Stimulated activated naive CD8-positive, alpha-beta T cell treated with anti-CD3 and anti-CD28 coated beads, Interleukin-15, Interleukin-2, amounts not matched to agents 100 ng/mL and 50 ng/mL, for 24 hours (primary cell): Measurements from ENCODE around the gene BUD13.
A peak's percentile ranks its signal among the peaks of the same experiment; 100 is the strongest.
"Not testable (repeated sequence)": the region's sequence is repeated elsewhere in the genome, so short reads cannot be mapped to it uniquely, and the experiment has no call there.

Source experiments
- H3K27ac Mint-ChIP-seq: one replicate; pipeline ENCODE4 v1.8.0; 2021; ENCODE audit warnings: mild to moderate bottlenecking, mixed read lengths
- H3K27me3 Mint-ChIP-seq: one replicate; pipeline ENCODE4 v1.8.0; 2021; ENCODE audit warnings: mixed read lengths
- H3K36me3 Mint-ChIP-seq: one replicate; pipeline ENCODE4 v1.8.0; 2021; ENCODE audit warnings: low read depth, mixed read lengths
- H3K4me1 Mint-ChIP-seq: one replicate; pipeline ENCODE4 v1.8.0; 2021; ENCODE audit warnings: low read depth, mixed read lengths
- H3K4me3 Mint-ChIP-seq: one replicate; pipeline ENCODE4 v1.8.0; 2021; ENCODE audit warnings: mild to moderate bottlenecking, mixed read lengths
- H3K9me3 Mint-ChIP-seq: one replicate; pipeline ENCODE4 v1.8.0; 2021; ENCODE audit warnings: mixed read lengths

BUD13 gene

GRCh38 chr11:116787436-116787785, 14.6 kb upstream of the BUD13 start:
- H3K4me1 Mint-ChIP-seq: peaks cover 61% of the 10 kb centered on the region
- H3K4me3 Mint-ChIP-seq: peak overlapping the region; percentile 98
- H3K36me3 Mint-ChIP-seq: peaks cover 46% of the 10 kb centered on the region
- H3K27ac Mint-ChIP-seq: peak overlapping the region; percentile 86
- no peaks in the 10 kb centered on the region for H3K9me3 Mint-ChIP-seq
- no peaks in the 10 kb centered on the region for H3K27me3 Mint-ChIP-seq

GRCh38 chr11:116786966-116787365, 14.2 kb upstream of the BUD13 start:
- Mint-ChIP-seq H3K36me3 (peaks cover 51% of the 10 kb centered on the region), H3K4me3 (peak overlapping the region; percentile 98), H3K9me3 (no peaks in the 10 kb centered on the region), H3K27me3 (no peaks in the 10 kb centered on the region), H3K4me1 (peaks cover 61% of the 10 kb centered on the region), H3K27ac (peak overlapping the region; percentile 86)

- no peaks in the 10 kb centered on the region for H3K27me3 Mint-ChIP-seq
- H3K9me3 Mint-ChIP-seq: no peaks in the 10 kb centered on the region
- peak overlapping the region; percentile 98 for H3K4me3 Mint-ChIP-seq
- H3K4me1 Mint-ChIP-seq: peaks cover 65% of the 10 kb centered on the region
- H3K27ac Mint-ChIP-seq: peak overlapping the region; percentile 86
- peaks cover 57% of the 10 kb centered on the region for H3K36me3 Mint-ChIP-seq
Observed at GRCh38 chr11:116786326-116786725, 13.5 kb upstream of the BUD13 start.

- H3K27me3 Mint-ChIP-seq: no peaks in the 10 kb centered on the region
- H3K36me3 Mint-ChIP-seq: peaks cover 91% of the 10 kb centered on the region
- H3K4me3 Mint-ChIP-seq: peak overlapping the region; percentile 9
- H3K27ac Mint-ChIP-seq: peak overlapping the region; percentile 51
- H3K9me3 Mint-ChIP-seq: no peaks in the 10 kb centered on the region
- H3K4me1 Mint-ChIP-seq: peaks cover 80% of the 10 kb centered on the region
Observed at GRCh38 chr11:116782728-116783127, 9.9 kb upstream of the BUD13 start.

GRCh38 chr11:116778556-116778955, 5.8 kb upstream of the BUD13 start:
- Mint-ChIP-seq H3K27me3 (no peaks in the 10 kb centered on the region), H3K4me3 (no peak overlapping the region), H3K27ac (peak overlapping the region; percentile 42), H3K36me3 (peaks cover 77% of the 10 kb centered on the region), H3K9me3 (no peaks in the 10 kb centered on the region), H3K4me1 (peaks cover 79% of the 10 kb centered on the region)

- Mint-ChIP-seq H3K4me3 (peak overlapping the region; percentile 2), H3K36me3 (peaks cover 62% of the 10 kb centered on the region), H3K27ac (peak overlapping the region; percentile 80), H3K9me3 (no peaks in the 10 kb centered on the region), H3K27me3 (no peaks in the 10 kb centered on the region), H3K4me1 (peaks cover 72% of the 10 kb centered on the region)
Observed at GRCh38 chr11:116777056-116777455, 4.3 kb upstream of the BUD13 start.

- Mint-ChIP-seq H3K27me3 (no peaks in the 10 kb centered on the region), H3K4me3 (peak overlapping the region; percentile 2), H3K27ac (peak overlapping the region; percentile 80), H3K4me1 (peaks cover 74% of the 10 kb centered on the region), H3K9me3 (no peaks in the 10 kb centered on the region), H3K36me3 (peaks cover 57% of the 10 kb centered on the region)
Observed at GRCh38 chr11:116776522-116776984, 3.8 kb upstream of the BUD13 start.

GRCh38 chr11:116775975-116776374, 3.2 kb upstream of the BUD13 start:
- Mint-ChIP-seq H3K36me3 (peaks cover 55% of the 10 kb centered on the region), H3K9me3 (no peaks in the 10 kb centered on the region), H3K27ac (peak overlapping the region; percentile 80), H3K4me1 (peaks cover 74% of the 10 kb centered on the region), H3K4me3 (no peak overlapping the region), H3K27me3 (no peaks in the 10 kb centered on the region)

- Mint-ChIP-seq H3K36me3 (peaks cover 51% of the 10 kb centered on the region), H3K27me3 (no peaks in the 10 kb centered on the region), H3K9me3 (no peaks in the 10 kb centered on the region), H3K27ac (no peak overlapping the region), H3K4me3 (peak overlapping the region; percentile 3), H3K4me1 (peaks cover 76% of the 10 kb centered on the region)
Observed at GRCh38 chr11:116774661-116775060, 1.9 kb upstream of the BUD13 start.

- Mint-ChIP-seq H3K9me3 (no peaks in the 10 kb centered on the region), H3K4me3 (peak overlapping the region; percentile 93), H3K4me1 (peaks cover 68% of the 10 kb centered on the region), H3K27me3 (no peaks in the 10 kb centered on the region), H3K27ac (peak overlapping the region; percentile 95), H3K36me3 (peaks cover 48% of the 10 kb centered on the region)
Observed at GRCh38 chr11:116773203-116774097, 663 bp upstream of the BUD13 start.

- peaks cover 53% of the 10 kb centered on the region for H3K4me1 Mint-ChIP-seq
- H3K36me3 Mint-ChIP-seq: peaks cover 40% of the 10 kb centered on the region
- H3K4me3 Mint-ChIP-seq: peak overlapping the region; percentile 93
- H3K27me3 Mint-ChIP-seq: no peaks in the 10 kb centered on the region
- H3K9me3 Mint-ChIP-seq: no peaks in the 10 kb centered on the region
- peak overlapping the region; percentile 95 for H3K27ac Mint-ChIP-seq
Observed at GRCh38 chr11:116771935-116772334, 852 bp downstream of the BUD13 start.

GRCh38 chr11:116762132-116762531, 10.7 kb downstream of the BUD13 start:
- H3K36me3 Mint-ChIP-seq: peaks cover 61% of the 10 kb centered on the region
- no peaks in the 10 kb centered on the region for H3K4me1 Mint-ChIP-seq
- H3K9me3 Mint-ChIP-seq: no peaks in the 10 kb centered on the region
- H3K27me3 Mint-ChIP-seq: no peaks in the 10 kb centered on the region
- H3K27ac Mint-ChIP-seq: no peak overlapping the region
- no peak overlapping the region for H3K4me3 Mint-ChIP-seq

- peaks cover 67% of the 10 kb centered on the region for H3K36me3 Mint-ChIP-seq
- H3K27ac Mint-ChIP-seq, H3K4me1 Mint-ChIP-seq, H3K4me3 Mint-ChIP-seq, H3K9me3 Mint-ChIP-seq, H3K27me3 Mint-ChIP-seq: not testable (repeated sequence)
Observed at GRCh38 chr11:116756044-116756443, 16.7 kb downstream of the BUD13 start.

- no peaks in the 10 kb centered on the region for H3K27me3 Mint-ChIP-seq
- no peaks in the 10 kb centered on the region for H3K9me3 Mint-ChIP-seq
- no peak overlapping the region for H3K27ac Mint-ChIP-seq
- H3K4me3 Mint-ChIP-seq: no peak overlapping the region
- H3K4me1 Mint-ChIP-seq: no peaks in the 10 kb centered on the region
- H3K36me3 Mint-ChIP-seq: peaks cover 53% of the 10 kb centered on the region
Observed at GRCh38 chr11:116750070-116750718, 22.6 kb downstream of the BUD13 start.

- Mint-ChIP-seq H3K4me1 (no peaks in the 10 kb centered on the region), H3K36me3 (peaks cover 13% of the 10 kb centered on the region), H3K4me3 (no peak overlapping the region), H3K9me3 (no peaks in the 10 kb centered on the region), H3K27ac (no peak overlapping the region), H3K27me3 (no peaks in the 10 kb centered on the region)
Observed at GRCh38 chr11:116742104-116742503, 30.7 kb downstream of the BUD13 start.
